Islet of Langerhans (tissue), 1 donor: Measurements from ENCODE around the gene GMPR.

Source experiments
- FAIRE-seq: peaks from one replicate; lab custom pipeline; 2011; peaks lifted over from hg19 to GRCh38; lab: Jason Lieb, UNC

The GMPR gene

DNA sequence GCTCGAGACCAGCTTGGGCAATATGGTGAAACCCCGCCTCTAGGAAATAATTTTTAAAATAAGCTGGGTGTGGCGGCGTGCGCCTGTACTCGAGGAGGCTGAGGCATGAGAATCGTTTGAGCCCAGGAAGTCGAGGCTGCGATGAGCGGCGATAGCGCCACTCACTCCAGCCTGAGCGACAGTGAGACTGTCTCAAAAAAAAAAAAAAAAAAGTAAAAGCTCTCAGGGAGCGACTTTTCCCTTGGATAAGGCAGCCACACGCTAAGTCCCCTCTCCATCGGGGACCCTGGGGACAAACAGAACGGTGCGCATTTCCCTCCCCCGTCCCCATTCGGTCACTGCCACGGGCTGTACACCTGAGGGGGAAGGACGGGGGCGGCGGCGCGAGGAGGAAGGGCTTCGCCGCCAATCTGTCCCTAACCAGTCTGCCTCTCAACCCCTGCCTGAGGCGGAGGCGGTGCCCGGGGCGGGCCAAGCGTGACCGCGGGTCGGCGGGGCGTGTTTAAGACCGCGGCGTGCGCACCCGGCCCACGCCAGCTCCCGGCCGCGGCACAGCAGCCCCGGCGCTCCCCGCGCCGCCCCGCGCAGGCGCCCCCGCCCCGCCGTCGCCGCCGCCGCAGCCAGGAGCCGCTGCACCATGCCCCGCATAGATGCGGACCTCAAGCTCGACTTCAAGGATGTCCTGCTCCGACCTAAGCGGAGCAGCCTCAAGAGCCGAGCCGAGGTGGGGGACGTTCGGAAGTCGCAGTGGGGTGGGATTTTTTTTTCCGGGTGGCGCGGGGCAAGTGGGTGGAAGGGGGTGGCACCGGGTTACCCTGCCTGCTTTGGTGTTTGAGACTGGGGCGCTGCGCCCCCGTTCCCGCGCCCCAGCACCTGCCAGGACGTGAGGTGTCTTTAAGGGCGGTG lies at the start of gene GMPR:
GMPR (plus strand) TSS at position 531 of the 906 bp plus-strand sequence; CDS start at position 638, 107 bp downstream.
- FAIRE-seq: no peak

DNA sequence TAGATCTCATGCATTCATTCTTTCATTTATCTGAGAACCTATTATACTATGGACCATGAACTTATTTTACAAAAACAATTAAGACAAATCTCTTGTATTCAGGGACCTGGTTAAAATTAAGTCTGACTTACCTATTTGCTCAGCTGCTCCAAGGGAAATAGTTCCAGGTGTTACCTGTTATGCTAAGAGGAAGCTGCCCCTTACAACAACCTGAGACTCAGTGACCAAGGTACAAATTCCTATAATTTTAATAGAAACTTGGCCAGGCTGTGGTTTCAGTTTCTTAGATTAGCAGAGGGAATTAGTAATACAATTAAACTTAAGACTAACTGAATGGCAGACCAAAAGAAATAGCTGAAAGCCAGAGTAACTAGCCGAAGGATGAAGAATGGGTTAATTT lies 48.2 kb upstream of the GMPR start:
- FAIRE-seq: no peak

DNA sequence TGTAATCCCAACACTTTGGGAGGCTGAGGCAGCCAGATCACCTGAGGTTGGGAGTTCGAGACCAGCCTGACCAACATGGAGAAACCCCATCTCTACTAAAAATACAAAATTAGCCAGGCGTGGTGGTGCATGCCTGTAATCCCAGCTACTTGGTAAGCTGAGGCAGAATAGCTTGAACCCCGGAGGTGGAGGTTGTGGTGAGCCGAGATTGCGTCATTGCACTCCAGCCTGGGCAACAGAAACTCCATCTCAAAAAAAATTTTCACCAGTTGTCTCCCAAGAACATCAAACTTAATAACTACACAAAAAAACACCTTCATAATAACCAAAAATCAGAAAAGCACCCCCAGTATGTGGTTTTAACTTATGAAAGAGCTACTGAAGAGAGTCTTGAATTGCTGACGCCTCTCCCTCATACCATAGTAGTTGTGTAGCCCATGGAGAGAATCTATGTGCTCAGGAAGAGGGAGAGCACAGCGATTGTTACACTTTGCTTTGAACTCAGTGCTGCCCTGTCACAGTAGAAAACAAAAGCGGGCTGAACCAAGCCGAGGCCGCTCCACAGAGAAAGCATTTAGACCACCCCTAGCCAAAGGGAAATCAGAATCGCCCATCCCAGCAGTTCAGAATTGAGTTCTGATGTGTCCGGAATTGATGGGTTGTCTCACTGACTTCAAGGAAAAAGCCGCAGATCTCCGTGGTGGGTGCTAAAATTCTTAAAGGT lies 42.0 kb upstream of the GMPR start:
- FAIRE-seq: no peak

DNA sequence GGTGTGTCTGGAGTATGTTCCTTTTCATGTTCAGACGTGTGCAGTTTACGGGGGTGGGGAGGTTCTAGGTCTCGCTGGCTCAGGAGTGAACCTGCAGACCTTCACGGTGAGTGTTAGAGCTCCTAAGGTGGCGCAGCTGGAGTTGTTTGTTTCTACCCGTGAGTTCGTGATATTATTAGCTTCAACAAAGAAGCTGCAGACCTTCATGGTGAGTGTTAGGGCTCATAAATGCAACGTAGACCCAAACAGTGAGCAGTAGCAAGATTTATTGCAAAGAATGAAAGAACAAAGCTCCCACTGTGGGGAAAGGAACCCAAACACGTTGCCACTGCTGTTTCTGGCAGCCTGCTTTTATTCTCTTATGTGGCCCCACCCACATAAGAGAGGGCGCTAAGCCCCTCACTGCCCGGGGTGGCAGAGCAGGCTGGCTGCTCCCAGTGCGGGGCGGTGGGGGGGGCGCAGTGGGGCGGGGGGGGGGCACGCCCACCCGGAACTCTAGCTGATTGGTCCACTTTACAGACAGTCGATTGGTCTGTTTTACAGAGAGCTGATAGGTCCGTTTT lies 41.3 kb upstream of the GMPR start:
- FAIRE-seq: no peak

DNA sequence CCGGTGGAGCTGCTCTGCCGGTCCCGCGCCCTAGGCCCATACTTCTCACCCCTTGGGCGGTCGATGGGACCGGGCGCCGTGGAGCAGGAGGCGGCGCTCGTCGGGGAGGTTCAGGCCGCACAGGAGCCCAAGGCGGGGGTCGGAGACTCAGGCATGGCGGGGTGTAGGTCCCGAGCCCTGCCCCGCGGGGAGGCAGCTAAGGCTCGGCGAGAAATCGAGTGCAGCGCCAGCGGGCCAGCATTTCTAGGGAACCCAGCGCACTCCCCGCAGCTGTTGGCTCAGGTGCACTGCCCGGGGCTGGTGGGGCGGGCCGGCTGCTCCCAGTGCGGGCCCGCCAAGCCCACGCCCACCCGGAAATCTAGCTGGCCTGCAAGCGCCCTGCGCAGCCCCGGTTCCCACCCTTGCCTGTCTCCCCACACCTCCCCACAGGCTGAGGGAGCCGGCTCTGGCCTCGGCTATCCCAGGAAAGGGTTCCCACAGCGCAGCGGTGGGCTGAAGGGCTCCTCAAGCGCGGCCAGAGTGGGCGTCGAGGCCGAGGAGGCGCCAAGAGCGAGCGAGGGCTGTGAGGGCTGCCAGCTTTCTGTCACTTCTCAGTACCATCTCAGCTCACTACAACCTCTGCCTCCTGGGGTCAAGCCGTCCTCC lies 40.2 kb upstream of the GMPR start:
- no peak for FAIRE-seq

DNA sequence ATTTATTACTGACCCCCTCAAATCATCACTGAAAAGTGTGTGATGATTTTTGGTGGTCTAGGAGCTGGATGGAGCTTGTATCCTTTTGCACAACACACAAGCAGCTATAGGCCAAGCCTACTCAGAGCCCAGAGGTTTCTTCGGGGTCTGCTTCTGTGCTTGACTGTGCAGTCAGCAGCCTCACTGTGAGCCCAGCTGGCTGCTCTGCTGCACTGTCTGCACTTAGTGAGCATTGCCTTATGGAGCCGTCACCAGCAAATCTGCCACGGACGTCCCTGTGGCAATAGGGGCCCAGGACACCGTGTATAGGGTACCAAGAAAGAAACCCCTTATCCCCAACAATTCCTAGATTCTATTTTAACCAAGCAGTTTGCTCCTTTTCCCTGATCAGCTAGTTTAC lies 38.6 kb upstream of the GMPR start:
- no peak for FAIRE-seq

DNA sequence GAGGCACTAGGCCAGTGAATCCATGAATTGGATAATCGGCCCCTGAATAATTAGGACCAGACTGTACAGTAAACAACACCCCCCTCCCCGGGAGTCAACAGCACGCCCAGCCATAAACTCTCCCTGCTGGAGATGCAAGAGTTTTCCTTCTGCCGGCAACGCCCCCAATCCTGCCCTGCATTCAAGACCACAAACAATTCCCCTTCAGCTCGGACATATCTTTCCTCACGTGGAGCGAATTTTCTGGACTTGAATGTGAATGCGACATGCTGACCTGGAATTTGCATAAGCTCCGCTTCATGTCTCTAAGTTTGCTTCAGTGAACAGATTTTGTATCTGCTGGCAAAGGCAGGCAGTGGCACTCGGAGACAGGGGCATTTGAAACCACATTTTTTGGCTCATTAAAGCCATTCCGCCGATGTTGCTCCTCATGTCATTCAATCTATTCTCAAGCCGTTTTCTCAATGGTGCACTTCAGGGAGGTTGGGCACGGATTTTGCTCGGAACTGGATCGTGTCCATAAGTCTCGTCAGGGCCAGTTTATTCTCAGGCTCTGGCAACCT lies 38.0 kb upstream of the GMPR start:
- FAIRE-seq: no peak

DNA sequence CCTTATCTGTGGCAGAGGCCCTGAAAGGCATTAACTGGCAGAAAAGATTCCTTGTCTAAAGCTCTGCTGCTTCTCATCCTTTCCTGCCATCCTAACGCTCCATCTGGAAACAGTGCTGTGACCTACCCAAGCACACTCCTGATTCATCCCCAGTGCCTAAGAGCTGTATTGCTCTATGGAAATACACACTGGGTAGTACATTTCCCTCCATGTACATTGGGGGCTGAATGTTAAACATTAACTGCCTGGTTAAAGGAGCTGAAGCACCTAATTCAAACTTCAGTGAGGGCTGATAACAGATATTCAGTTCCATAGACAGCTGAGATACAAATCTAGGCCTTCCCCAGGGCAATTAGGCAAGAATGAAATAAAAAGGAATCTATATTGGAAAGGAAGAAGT lies 36.7 kb upstream of the GMPR start:
- FAIRE-seq: no peak

DNA sequence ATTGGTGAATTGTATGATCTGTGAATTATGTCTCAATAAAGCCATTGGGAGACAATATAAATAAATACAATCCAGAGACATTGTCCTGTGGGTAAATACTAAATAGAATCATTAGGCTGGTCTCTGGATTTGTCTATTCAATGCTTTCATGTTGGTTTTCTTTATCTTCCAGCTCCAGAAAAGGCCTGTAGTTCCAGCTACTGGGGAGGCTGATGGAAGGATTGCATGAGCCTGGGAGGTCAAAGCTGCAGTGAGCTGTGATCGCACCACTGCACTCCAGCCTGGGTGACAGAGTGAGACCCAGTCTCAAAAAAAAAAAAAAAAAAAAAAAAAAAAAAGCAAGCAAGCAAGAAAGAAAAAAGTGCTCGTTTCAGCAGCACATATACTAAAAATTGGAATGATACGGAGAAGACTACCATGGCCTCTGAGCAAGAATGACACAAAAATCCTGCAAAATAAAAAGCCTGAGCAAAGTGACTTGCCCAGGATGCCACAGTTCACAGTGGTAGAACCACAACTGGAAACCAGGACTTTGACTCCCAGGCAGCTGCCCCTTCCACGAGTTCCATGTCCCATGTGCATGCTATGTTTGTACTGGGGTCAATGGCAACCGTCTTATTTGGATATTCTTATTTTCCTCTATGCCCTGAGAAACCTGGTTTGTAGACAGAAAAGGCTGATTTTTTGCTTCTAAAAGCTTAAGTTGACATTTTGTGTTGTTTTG lies 33.6 kb upstream of the GMPR start:
- no peak for FAIRE-seq

DNA sequence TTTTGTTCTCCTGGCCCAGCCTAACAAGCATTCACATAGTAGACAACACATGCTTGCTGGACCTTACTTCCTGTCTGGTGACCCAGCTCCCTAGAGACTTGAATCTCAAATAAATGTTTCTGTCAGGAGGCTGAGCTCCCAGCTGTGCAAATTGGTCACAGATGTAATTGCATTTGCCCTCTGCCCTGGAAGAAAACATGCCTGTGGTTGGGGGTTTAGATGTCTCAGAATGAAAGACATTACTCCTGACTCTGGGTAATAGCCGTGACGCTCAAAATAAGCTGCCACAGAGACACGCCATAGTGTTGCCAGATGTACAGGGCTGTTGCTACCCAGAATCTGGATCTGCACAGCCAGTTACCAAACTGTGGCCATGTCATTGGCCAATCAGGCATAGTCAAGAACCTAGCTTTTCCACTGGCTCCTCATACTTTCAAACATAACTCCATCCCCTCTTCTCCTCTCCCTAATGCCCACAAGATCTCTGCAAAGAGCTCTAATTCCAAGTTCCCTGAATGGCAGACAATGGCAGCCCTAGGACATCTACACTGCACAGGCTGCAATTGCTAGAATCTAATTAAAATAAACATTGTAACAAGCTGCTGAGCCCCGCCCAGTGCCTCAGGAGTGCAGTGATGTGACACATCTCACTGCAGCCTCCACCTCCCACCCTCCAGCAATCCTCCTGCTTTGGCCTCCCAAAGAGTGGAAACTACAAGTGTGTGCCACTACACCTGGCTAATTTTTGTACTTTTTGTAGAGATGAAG lies 32.8 kb upstream of the GMPR start:
- no peak for FAIRE-seq

DNA sequence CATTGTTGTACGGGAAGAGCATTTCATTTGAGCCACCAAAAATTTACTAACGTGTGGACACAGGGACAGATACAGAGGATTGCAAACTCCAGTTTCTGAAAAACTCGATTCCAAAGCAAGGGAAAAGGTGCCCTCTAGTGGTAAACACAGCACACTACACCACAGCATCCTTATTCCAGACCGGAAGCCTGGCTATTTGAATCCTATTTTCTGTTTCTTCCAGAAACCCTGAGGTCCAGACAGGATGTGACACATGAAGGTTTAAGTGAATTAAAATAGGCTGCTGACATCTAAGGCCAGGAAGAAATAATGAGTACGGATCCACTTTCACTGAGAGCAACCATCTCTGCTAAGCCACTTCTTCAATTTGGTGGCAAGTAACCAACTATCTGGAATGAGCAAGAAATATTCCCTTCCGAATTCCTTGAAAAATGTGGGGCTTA lies 31.8 kb upstream of the GMPR start:
- peak; percentile 98 for FAIRE-seq

DNA sequence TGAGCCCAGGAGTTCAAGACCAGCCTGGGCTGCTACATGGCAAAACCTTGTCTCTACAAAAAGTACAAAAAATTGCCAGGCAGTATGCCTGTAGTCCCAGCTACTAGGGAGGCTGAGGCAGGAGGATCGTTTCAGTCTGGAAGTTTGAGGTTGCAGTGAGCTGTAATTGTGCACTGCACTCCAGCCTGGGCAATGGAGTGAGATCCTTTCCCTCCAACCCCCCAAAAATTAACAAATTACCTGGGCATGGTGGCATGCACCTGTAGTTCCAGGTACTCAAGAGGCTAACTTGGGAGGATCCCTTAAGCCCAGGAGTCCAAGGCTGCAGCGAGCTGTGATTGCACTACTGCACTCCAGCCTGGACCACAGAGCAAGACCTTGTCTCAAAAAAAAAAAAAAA lies 29.4 kb upstream of the GMPR start:
- no peak for FAIRE-seq

DNA sequence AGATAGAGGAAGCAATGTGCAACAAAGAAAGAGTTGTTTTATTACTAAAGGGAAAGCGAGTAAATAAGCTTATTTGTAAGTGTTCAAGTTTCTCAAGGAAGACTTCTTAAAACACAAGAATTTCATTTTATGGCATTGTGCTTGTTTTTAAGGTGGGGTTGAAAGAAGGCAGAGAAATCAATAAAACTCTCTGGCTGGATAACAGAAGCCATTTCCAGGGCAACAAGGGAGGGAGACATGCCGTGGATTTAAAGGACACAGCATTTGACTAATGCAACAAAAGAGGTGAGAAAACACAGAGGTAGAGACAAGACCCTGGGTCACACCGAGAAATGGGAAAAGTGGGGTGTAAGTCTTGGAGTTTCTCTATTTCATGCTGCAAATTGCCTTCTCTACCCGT lies 28.8 kb upstream of the GMPR start:
- no peak for FAIRE-seq

DNA sequence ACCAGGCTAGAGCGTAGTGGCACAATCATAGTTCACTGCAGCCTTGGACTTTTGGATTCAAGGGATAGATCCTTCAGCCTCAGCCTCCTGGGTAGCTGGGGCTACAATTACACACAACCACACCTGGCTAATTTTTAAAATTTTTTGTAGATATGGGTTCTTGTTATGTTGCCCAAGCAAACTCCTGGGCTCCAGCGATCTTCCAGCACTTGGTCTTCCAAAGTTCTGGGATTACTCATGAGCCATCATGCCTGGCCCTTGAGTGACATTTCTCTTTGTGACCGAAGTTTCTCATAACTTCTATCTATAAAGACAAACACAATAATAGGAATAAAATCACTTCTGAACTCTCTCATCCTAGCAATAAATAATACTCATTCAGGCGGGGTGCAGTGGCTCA lies 26.1 kb upstream of the GMPR start:
- FAIRE-seq: no peak

DNA sequence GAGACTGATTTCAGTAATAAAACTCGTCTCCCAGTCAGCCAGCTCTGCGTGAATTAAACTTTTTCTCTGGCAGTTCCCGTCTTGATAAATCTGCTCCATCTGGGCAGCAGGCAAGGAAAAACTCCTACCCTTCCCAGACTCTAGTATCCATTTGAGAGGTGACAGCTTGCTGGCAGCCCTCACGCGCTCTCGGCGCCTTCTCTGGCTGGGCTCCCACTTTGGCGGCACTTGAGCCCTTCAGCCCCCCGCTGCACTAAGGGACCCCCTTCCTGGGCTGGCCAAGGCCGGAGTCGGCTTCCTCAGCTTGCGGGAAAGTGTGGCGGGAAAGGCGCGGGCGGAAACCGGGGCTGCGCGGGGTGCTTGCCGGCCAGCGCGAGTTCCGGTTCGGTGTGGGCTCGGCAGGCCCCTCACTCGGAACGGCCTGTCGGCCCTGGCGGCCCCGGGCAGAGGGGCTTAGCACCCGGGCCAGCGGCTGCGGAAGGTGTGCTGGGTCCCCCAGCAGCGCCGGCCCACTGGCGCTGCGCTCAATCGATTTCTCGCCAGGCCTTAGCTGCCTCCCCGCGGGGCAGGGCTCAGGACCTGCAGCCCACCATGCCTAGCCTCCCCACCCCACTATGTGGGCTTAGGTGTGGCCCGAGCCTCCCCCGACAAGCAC lies 21.8 kb upstream of the GMPR start:
- no peak for FAIRE-seq

DNA sequence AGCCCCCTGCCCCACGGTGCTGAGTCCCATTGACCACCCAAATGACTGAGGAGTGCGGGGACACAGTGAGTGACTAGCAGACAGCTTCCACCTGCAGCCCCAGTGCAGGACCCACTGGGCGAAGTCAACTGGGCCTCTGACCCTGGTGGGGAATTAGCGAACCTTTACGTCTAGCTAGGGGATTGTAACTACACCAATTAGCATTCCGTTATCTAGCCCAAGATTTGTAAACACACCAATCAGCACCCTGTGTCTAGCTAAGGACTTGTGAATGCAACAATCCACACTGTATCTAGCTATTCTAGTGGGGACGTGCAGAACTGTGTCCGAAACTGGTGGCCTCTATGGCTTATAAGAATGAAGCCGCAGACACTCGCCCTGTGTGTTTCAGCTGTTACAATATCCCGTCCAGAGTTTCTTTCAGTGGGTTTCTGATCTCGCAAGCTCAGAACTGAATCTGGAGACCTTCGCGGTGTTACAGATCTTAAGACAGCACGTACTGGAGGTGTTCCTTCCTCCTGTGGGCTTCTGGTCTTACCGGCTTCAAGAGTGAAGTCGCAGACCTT lies 21.1 kb upstream of the GMPR start:
- no peak for FAIRE-seq

DNA sequence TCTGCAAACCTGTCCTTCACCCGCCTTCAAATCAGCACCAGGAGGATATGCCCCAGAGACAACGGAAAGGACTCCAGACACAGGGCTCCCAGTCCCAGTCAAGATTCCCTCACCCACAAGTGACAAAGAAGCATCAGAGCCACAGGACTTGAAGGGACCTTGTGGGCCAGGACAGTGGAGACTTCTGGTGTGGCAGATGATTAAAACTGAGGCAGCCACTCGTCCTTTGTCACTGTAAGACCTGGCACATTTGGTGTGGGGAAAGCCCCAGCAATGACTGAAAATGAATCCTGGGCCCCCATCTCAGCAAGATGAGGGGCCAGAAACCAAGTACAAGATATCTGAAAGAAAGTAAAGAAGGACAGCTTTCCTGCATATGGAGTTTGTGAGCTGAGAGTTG lies 15.6 kb upstream of the GMPR start:
- no peak for FAIRE-seq

DNA sequence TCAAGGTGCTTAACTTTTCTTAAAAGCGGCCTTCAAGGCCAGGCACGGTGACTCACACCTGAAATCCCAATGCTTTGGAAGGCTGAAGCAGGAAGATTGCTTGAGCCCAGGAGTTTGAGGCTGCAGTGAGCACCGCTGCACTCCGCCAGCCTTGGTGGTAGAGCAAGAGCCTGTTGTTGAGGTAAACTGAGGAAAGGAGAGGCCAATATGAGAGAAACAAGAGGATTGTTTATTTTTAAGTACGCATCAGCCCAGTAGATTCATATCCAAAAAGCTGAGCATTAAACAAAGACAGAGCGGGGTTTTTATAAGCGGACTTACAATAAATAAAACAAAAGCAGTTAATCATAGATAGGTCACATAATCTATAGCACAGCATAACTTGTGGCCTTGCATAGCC lies 15.0 kb upstream of the GMPR start:
- FAIRE-seq: no peak

DNA sequence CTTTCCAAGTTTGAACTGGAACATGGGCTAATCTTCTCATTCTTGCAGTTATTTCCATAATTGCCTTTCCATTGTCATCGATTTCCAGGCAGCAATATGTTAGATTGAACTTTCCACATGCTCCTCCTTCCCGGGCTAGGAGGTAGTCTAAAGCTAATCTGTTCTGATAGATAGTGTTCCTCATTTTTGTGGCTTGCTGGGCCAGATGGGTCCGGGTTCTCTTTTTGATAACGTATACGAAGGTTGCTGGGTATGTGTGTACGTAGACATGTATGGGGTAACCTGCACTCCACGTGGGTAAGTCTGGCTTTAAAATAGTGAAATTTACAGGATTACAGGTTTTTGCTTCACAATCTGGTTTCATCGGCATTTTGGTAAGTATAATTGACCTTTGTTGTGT lies 14.0 kb upstream of the GMPR start:
- FAIRE-seq: no peak
